HG03095 (cell line): Measurements from ENCODE around the gene SRP68.

Experiments
- ATAC-seq: cut with Tn5 transposase; IDR thresholded peaks from one replicate; pipeline ENCODE4 v1.9.1; 2021; ENCODE audit warnings: moderate library complexity; ENCODE audit not compliant: unreplicated experiment

The SRP68 gene

GRCh38 chr17:76072148-76072858, at the start of gene SRP68:
Gene SRP68, minus strand, starts transcription at chr17:76072517. Its CDS starts 26 bp downstream, at chr17:76072491.
- peak; percentile 85 for ATAC-seq

DNA sequence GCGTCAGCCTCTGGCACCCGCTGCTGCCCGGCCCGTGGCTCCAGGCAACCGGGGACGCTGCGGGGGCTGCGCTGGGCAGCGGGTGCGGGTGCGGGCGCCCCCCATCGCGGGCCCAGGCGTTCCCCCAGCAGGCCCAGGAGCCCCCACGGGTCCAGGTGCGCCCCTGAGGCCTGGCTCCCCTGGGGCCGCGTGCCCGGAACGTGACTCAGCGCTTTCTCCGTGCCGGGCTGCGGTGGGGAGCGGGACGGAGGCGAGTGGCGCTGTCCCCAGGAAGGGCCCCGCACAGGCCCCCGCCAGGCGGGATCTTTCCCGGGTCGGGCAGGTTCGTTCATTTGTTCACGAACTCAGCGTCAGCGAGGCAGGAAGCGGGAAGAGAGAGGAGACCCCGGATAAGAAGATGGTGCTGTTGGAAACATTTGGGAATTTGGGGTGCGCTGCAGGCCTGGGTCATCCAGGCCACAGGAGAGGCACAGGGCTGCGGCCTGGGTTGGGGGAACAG, 49.7 kb upstream of the SRP68 start:
- ATAC-seq, result no peak

GRCh38 chr17:76120658-76121008, 48.3 kb upstream of the SRP68 start:
- ATAC-seq, result no peak

DNA sequence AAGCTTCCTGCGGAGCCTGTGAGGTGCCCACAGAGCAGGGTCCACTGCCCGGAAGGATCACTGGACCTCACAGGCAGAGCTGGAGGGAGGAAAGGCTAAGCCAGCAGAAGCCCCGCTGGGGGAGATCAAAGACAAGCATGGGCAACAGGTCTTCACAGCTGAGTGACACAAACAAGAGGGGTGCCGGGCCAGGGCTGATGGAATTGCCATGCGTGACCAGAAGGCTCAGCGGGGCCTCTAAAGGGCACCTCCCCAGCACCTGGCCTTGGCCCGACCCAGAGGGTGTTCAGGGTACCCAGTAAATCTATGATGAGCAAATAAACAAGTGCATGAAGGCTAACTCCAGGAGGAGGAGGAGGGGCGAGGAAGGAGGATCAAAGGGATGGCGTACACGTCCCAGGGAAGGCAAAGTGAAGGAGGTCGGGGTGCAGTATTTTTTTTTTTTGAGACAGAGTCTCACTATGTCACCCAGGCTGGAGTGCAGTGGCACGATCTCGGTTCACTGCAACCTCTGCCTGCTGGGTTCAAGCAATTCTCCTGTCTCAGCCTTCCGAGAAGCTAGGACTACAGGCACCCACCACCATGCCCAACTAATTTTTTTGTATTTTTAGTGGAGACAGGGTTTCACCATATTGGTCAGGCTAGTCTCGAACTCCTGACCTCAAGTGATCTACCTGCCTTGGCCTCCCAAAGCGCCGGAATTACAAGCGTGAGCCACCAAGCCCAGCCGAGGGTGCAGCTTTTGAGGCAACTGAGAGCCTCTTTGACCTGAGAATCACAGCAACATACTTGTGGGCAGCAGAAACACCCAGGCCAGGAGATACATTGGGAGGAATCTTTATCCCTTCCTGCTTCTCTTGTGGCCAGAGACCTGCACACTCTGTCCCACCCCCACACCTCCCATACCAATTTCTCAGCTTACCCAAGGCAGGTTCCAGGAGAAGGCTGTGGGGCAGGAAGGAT, 47.4 kb upstream of the SRP68 start:
- ATAC-seq, result no peak

DNA sequence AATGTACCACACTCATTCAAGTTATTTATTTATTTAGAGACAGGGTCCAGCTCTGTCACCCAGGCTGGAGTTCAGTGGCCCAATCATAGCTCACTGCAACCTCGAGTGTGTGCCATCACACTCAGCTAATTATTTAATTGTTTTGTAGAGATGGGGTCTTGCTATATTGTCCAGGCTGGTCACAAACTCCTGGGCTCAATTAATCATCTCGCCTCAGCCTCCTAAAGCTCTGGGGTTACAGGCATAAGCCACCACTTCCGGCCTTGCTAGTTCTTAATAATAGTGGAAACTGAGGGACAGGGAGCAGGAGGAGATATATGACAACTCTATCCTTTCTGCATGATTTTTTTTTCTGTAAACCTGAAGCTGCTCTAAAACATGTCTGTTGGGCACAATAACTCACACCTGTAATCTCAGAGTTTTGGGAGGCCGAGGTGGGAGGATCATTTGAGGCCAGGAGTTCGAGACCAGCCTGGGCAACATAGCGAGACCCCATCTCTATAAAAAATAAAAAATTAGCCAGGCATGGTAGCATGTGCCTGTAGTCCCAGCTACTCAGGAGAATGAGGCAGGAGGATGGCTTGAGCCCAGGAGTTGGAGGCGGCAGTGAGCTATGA, 42.9 kb upstream of the SRP68 start:
- ATAC-seq, result no peak

- no peak for ATAC-seq
Measured at GRCh38 chr17:76111956-76112355, 39.6 kb upstream of the SRP68 start.

DNA sequence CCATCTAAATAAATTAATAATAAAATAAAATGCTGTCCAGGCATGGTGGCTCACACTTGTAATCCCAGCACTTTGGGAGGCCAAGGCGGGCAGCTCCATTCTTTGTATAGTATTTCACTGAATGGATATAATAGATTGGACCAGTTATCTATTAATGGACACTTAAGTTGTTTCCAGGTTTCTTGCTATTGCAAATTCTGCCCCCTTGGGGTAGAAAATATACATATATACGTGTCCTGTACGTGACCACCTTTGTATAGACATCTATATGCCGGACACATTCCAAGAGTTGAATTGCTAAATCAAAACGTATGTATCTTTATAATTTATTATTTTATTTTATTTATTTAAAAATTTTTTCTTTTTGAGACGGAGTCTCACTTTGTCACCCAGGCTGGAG, 35.2 kb upstream of the SRP68 start:
- ATAC-seq, result no peak

GRCh38 chr17:76106703-76107102, 34.4 kb upstream of the SRP68 start:
- no peak for ATAC-seq

DNA sequence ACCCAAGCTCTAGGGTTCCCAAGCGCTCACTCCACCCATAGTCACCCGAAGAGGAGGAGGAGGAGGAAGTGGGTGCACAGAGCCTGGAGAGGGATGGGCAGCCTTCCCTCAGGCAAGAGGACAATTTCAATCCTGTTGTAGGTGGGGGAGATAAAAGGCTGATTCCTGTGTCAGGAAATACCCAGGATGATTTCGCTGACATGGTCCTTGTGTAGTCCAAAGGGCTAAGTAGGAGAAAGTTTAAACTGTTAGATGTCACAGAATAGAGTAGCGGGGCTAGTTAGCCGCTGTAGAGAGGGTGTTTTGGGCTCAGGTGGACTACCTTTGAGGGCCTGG, 32.5 kb upstream of the SRP68 start:
- no peak for ATAC-seq

DNA sequence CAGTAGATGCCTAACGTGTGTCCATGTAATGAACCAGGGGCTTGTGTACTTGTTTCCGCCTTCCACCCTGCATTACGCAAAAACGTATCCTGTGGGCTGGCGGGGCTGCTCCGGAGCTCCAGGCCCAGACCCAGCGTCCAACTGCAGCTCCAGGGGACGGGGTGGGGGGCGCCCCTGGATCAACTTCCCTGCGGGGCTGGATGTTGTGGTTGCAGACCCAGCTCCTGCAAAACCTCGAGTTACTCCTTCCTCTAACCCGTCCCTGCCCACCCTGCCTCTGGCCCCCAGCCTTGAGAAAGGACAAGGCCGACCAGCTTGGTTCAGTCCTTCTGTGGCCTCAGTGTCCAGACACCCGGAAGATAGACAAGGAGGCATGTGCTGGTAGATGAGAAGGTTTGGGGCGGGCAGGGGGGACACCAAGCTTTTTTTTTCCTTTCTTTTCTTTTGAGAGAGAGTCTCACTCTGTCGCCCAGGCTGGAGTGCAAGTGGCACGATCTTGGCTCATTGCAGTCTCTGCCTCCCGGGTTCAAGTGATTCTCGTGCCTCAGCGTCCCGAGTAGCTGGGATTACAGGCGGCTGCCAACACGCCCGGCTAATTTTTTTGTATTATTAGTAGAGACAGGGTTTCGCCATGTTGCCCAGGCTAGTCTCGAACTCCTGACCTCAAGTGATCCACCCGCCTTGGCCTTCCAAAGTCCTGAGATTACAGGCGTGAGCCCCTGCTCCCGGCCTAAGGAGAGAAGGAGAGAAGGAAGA, 32.0 kb upstream of the SRP68 start:
- no peak for ATAC-seq

- ATAC-seq, result peak; percentile 73
Measured at GRCh38 chr17:76103274-76104139, 31.2 kb upstream of the SRP68 start, which contains the start of gene EXOC7. Gene EXOC7, minus strand, starts transcription at chr17:76103787. Its CDS starts 95 bp downstream, at chr17:76103692.

DNA sequence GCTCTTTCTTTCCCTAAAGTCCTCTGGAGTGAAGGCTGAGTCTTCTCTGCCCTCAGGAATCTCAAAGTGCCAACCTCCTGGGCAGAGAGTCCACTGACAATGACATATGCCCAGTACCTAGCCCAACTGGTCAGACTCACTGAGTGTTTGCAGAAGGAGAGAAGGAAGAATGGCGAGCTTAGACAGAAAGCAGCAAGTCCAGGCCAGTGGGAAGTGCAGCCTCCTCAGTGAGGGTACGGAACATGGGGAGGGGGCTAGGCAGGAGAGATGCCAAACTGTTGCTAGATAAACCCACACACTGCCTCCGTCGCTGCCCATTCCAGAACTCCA, 30.6 kb upstream of the SRP68 start:
- no peak for ATAC-seq

- ATAC-seq, result no peak
Measured at GRCh38 chr17:76097716-76098295, 25.5 kb upstream of the SRP68 start.

- no peak for ATAC-seq
Measured at GRCh38 chr17:76095943-76096342, 23.6 kb upstream of the SRP68 start.

GRCh38 chr17:76094046-76094445, 21.7 kb upstream of the SRP68 start:
- ATAC-seq, result no peak

- no peak for ATAC-seq
Measured at GRCh38 chr17:76092526-76093413, 20.5 kb upstream of the SRP68 start.

DNA sequence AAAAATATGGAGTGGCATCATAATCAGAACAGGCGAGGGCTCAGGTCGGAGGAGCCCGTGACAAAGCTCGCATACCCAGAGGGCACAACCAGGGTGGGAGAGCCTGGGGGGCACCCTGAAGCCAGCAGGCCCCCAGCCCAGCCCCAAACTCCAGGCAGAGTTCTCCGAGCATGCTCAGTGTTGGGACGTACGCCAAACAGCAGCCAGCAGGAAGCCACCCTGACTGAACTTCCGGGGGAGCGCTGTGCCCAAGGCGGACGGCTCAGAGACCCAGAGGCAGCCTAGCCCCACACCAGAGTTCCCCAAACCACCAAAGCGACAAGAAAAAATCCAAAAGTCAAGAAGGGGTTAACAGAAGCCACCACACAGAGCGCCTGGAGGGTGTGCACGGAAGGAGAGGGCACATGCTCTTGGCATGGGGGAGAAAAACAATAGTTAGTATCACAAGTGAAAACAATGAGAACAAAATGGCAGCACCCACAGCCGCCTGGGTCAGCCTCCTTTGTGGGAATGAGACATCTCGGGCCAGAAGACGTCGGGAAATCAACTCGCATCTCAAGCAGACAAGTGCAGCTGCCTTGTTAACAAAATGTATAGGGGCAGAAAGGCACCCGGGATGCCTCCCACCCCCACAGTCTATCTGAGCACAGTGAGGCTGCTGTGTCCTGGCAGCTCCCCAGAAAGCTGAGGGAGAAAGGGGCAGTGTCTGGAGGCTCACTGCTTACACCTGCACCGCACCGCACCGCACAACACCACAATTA, 19.4 kb upstream of the SRP68 start:
- ATAC-seq, result no peak
